Fibroblast of skin of back (primary cell): ENCODE results near the gene HYPK.

Source experiments
- DNase-seq: peaks from one replicate; pipeline ENCODE4 v3.0.0-alpha.2; 2013

The HYPK gene

DNA sequence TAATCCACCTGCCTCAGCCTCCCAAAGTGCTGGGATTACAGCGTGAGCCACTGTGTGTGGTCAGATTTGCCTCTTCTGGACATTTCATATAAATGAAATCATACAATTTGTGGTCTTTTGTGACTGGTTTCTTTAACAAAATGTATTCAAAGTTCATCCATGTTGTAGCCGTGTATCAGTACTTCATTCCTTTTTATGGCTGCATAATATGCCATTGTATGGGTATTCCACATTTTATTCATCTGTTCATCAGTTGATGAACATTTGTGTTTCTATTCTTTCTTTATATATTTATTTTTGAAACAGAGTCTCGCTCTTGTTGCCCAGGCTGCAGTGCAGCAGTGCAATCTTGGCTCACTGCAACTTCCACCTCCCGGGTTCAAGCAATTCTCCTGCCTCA is 52.2 kb downstream of the HYPK start:
- DNase-seq, result no peak
